Ascending aorta (tissue), 2 donors: Measurements from ENCODE around the gene HARBI1. TPM values are rescaled to one million over a fixed set of nuclear protein-coding genes. Genes with fewer than 3 reads are reported as not detected.

Experiments used
- DNase-seq, 2 donors: peaks; one replicate each; pipeline ENCODE4 v3.0.0-alpha.2; 2019; ENCODE audit warnings: low spot score in 2 of 2
- H3K27ac ChIP-seq, 2 donors: fragments of 200-600 bp; sonication (generic); one replicate each; pipeline ENCODE4 v1.5.1; 2016 to 2017; ENCODE audit warnings: mild to moderate bottlenecking in 1 of 2
- H3K27me3 ChIP-seq: fragments of 200-600 bp; sonication (generic); one replicate; pipeline ENCODE4 v1.5.1; 2017
- H3K36me3 ChIP-seq, 2 donors: fragments of 200-600 bp; sonication (generic); one replicate each; pipeline ENCODE4 v1.5.1; 2016
- H3K4me1 ChIP-seq, 2 donors: fragments of 200-600 bp; sonication (generic); one replicate each; pipeline ENCODE4 v1.5.1; 2016 to 2017; ENCODE audit warnings: mild to moderate bottlenecking in 1 of 2
- H3K4me3 ChIP-seq, 2 donors: fragments of 200-600 bp; sonication (generic); one replicate each; pipeline ENCODE4 v1.5.1; 2016 to 2017; ENCODE audit warnings: mild to moderate bottlenecking in 1 of 2
- H3K9me3 ChIP-seq, 2 donors: fragments of 200-600 bp; sonication (generic); one replicate each; pipeline ENCODE4 v1.5.1; 2016
- intact Hi-C: fragments of 100-400 bp; cut with DNase I; formaldehyde crosslinking; loops from one replicate; pipeline ENCODE4 v1.15.1; 2023
- total RNA-seq: library from RNA; depleted of rRNA; stranded (reverse); fragments of >200 nt; gene quantifications from one replicate; pipeline ENCODE4 v1.1.0, GENCODE V29; 2016
- TF ChIP-seq, protein P1 (sequence below), 3 experiments: fragments of 200-600 bp in 2 of 3; fragments of 450-650 bp in 1 of 3; sonication (generic) in 2 of 3; IDR thresholded peaks; one replicate each; pipeline ENCODE4 v1.5.1; 2016 to 2019; ENCODE audit warnings: antibody characterized with exemption in 3 of 3, mild to moderate bottlenecking in 1 of 3, moderate library complexity in 1 of 3

HARBI1 gene
- total RNA-seq, 1 donor from 2014 or later: not detected

DNA sequence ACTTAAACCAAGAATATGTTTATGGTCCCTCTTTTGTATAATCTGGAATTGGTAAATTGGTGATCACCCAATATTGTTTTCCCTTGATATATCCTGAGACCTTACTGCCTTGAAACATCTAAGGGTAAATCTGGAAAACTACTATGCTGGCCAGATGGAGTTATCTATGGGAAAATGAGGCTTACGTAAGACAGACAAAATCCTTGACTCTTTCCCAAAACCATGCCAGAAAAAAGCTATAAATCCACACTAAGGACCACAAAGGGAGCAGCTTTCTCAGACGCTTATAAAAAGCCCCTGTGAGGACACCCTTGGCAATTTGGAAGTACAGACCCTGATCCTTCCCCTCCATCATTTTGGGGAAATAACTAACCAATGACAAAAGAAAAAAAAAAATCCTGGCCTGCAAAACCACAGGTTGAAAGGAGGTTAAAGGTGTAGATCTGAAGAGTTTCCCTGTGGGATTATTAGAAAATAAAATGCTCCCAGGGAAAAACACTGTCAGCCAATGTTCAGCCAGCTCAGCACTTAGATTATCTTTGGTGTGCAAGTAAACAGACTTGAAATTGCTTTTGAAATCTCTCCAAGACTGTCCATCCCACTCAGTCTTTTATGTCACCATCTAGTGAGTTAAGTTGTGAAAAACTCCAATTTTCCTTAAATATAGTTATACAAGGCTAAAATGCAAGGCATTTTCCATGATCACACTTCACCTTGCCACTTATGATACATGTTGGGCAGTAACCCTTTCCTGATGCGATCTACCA lies 16.6 kb downstream of the HARBI1 start:
- H3K4me3 ChIP-seq: no peak overlapping the region
- no peaks in the 10 kb centered on the region for H3K27me3 ChIP-seq
- no peak overlapping the region for H3K27ac ChIP-seq
- DNase-seq: no peak
- H3K9me3 ChIP-seq: no peaks in the 10 kb centered on the region
- H3K4me1 ChIP-seq: no peaks in the 10 kb centered on the region
- peaks cover 0 to 4% of the 10 kb centered on the region in 2 donors for H3K36me3 ChIP-seq
- intact Hi-C loops: no loop called here
- TF ChIP-seq, protein P1, sequence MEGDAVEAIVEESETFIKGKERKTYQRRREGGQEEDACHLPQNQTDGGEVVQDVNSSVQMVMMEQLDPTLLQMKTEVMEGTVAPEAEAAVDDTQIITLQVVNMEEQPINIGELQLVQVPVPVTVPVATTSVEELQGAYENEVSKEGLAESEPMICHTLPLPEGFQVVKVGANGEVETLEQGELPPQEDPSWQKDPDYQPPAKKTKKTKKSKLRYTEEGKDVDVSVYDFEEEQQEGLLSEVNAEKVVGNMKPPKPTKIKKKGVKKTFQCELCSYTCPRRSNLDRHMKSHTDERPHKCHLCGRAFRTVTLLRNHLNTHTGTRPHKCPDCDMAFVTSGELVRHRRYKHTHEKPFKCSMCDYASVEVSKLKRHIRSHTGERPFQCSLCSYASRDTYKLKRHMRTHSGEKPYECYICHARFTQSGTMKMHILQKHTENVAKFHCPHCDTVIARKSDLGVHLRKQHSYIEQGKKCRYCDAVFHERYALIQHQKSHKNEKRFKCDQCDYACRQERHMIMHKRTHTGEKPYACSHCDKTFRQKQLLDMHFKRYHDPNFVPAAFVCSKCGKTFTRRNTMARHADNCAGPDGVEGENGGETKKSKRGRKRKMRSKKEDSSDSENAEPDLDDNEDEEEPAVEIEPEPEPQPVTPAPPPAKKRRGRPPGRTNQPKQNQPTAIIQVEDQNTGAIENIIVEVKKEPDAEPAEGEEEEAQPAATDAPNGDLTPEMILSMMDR (IDR thresholded peaks at IDR 0.05): no peak

DNA sequence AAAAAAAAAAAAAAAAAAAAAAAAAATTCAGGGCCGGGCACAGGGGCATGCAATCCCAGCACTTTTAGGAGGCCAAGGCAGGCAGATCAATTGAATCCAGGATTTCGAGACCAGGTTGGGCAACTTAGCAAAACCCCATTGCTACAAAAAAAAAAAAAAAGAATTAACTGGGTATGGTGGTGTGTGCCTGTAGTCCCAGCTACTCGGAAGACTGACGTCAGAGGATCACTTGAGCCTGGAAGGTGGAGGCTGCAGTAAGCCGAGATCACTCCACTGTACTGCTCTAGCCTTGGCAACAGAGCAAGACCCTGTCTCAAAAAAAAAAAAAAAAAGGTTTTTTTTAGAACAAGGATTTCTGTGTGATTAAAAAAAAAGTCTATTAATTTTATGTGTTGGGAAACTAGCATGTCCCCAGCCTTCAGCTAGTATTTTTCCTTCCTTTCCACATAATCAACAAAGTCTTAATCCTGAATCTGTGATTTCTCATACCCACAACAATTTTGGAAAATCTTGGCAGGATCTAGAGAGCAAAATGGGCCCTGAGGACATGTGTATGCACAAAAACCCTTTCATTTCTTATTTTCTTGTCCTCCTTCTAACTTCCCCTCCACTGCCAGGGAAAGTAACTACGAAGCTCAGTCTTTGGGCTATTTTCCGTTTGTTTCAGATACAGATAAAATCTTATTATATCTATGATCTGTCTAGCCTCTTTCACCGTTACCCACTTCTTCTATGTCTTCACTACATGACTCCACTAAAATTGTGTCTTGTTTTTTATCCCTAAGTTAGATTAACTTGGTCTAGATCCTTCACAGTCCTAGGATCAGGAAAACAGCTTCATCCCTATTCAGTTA lies 17.5 kb downstream of the HARBI1 start:
- no peak overlapping the region for H3K27ac ChIP-seq
- H3K9me3 ChIP-seq: no peaks in the 10 kb centered on the region
- peaks cover 0 to 2% of the 10 kb centered on the region in 2 donors for H3K4me1 ChIP-seq
- H3K36me3 ChIP-seq: peaks cover 0 to 4% of the 10 kb centered on the region in 2 donors
- DNase-seq: no peak
- TF ChIP-seq, protein P1 (IDR thresholded peaks at IDR 0.05): no peak
- intact Hi-C loops: no loop called here
- H3K4me3 ChIP-seq: no peak overlapping the region
- no peaks in the 10 kb centered on the region for H3K27me3 ChIP-seq

DNA sequence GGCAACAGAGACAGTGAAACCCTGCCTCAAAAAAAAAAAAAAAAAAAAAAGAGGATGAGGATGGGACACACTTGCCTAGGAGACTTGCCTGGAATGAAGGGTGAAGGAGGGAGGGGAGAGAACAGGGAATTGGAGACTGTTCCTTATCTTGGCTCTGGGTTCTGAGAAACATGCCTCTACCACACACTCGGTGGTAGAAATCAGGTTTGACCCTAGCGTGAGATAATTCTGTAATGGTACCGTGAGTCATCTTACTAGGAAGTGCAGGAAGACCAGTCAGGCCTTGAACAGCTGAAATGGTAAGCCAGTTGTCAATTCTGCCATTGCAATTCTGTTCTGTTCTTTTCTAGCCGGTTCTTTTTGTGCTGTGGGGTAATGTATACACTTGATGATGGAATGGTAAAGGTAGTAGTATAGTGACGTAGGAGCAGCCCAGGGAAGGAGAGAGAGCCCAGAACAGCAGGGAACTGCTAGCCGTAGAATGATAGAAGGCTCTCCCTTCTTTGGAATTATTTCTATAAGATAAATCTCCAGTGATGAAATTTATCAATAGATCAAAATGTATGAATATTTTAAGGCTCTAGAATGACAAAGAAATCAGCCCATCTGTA lies 19.3 kb downstream of the HARBI1 start:
- no peak overlapping the region for H3K4me3 ChIP-seq
- H3K36me3 ChIP-seq: no peaks in the 10 kb centered on the region
- H3K27ac ChIP-seq: no peak overlapping the region
- intact Hi-C loops: no loop called here
- TF ChIP-seq, protein P1 (IDR thresholded peaks at IDR 0.05): no peak
- no peaks in the 10 kb centered on the region for H3K27me3 ChIP-seq
- no peak for DNase-seq
- no peaks in the 10 kb centered on the region for H3K9me3 ChIP-seq
- peaks cover 0 to 7% of the 10 kb centered on the region in 2 donors for H3K4me1 ChIP-seq

DNA sequence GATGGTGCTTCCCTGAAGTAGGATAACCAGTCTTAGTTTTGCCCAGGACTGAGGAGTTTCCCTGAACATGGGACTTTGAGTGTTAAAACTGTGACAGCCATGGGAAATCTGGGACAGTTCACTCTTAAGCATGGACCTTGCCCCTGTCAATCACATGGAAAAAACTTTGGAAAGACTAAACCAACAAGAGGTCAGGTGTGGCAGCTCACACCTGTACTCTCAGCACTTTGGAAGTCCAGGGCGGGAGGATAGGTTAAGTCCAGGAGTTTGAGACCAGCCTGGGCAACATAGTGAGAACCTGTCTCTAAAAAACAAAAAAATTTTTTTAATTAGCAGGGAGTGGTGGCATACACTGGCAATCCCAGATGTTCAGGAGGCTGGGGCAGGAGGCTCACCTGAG lies 19.9 kb downstream of the HARBI1 start:
- TF ChIP-seq, protein P1 (IDR thresholded peaks at IDR 0.05): no peak
- no peak for DNase-seq
- Histone ChIP-seq H3K27me3 (no peaks in the 10 kb centered on the region), H3K4me3 (no peak overlapping the region), H3K27ac (no peak overlapping the region), H3K4me1 (peaks cover 0 to 13% of the 10 kb centered on the region in 2 donors), H3K36me3 (no peaks in the 10 kb centered on the region), H3K9me3 (no peaks in the 10 kb centered on the region)
- intact Hi-C loops: no loop called here

DNA sequence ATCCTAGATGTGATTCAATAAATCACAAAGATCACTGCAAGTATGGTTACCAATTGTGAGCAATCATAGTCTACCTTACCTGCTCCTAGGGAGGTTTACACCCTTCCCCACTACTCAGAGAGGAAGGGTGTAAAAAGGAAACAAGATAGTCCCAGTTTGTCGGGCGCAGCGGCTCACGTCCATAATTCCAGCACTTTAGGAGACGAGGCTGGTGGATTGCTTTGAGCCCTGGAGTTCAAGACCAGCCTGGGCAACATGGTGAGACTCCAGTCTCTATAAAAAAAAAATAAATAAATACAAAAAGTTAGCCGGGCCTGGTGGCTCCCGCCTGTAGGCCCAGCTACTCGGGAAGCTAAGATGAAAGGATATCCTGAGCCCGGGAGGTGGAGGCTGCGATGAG lies 22.2 kb downstream of the HARBI1 start:
- Histone ChIP-seq H3K36me3 (no peaks in the 10 kb centered on the region), H3K27me3 (no peaks in the 10 kb centered on the region), H3K4me3 (peak overlapping the region in 1 of 2 donors; percentile 85), H3K9me3 (no peaks in the 10 kb centered on the region), H3K4me1 (peaks cover 3 to 30% of the 10 kb centered on the region in 2 donors), H3K27ac (no peak overlapping the region)
- DNase-seq: no peak
- TF ChIP-seq, protein P1 (IDR thresholded peaks at IDR 0.05): no peak
- intact Hi-C loops: loop anchor here (1.0 to 5.0 kb wide), 2 partner anchors 23 to 42 kb away; partner anchors contain the start of genes ATG13 and HARBI1
